GM12872 (cell line): ENCODE results near the gene PALD1.

Source experiments
- CTCF ChIP-seq: IDR thresholded peaks from 3 replicates; pipeline ENCODE4 v1.5.1; 2011; ENCODE audit warnings: low read depth, mild to moderate bottlenecking, low read length, moderate library complexity; ENCODE audit not compliant: insufficient read depth

Gene PALD1

GRCh38 chr10:70540789-70541360, 62.3 kb downstream of the PALD1 start:
- TF ChIP-seq CTCF, result no peak

GRCh38 chr10:70541736-70542564, 63.4 kb downstream of the PALD1 start:
- no peak for TF ChIP-seq CTCF

GRCh38 chr10:70542565-70542938, 64.0 kb downstream of the PALD1 start:
- no peak for TF ChIP-seq CTCF

- TF ChIP-seq CTCF, result no peak
Observed at GRCh38 chr10:70543911-70544310, 65.3 kb downstream of the PALD1 start.

GRCh38 chr10:70544431-70545340, 66.1 kb downstream of the PALD1 start:
- no peak for TF ChIP-seq CTCF

GRCh38 chr10:70546584-70546983, 68.0 kb downstream of the PALD1 start:
- no peak for TF ChIP-seq CTCF

GRCh38 chr10:70549351-70549961, 70.9 kb downstream of the PALD1 start:
- TF ChIP-seq CTCF, result no peak
